HG02870 (cell line): ENCODE measurements around the gene CFAP46.
"Not testable (repeated sequence)": the region's sequence is repeated elsewhere in the genome, so short reads cannot be mapped to it uniquely, and the experiment has no call there.

ENCODE experiments used
- ATAC-seq: cut with Tn5 transposase; IDR thresholded peaks from one replicate; pipeline ENCODE4 v1.9.1; 2021; ENCODE audit warnings: mild to moderate bottlenecking, moderate library complexity; ENCODE audit not compliant: unreplicated experiment

CFAP46 gene

GRCh38 chr10:132810807-132811700 is 131.3 kb downstream of the CFAP46 start:
- ATAC-seq, result no peak

GRCh38 chr10:132810141-132810806 is 132.1 kb downstream of the CFAP46 start:
- no peak for ATAC-seq

GRCh38 chr10:132809232-132810140 is 132.9 kb downstream of the CFAP46 start:
- ATAC-seq, result no peak

GRCh38 chr10:132808383-132809231 is 133.8 kb downstream of the CFAP46 start:
- ATAC-seq, result no peak

- ATAC-seq, result no peak
These were observed 134.7 kb downstream of the CFAP46 start for GRCh38 chr10:132807621-132808049.

GRCh38 chr10:132806561-132807003 is 135.8 kb downstream of the CFAP46 start:
- ATAC-seq, result no peak

GRCh38 chr10:132806110-132806509 is 136.3 kb downstream of the CFAP46 start:
- no peak for ATAC-seq

- no peak for ATAC-seq
These were observed 136.8 kb downstream of the CFAP46 start for GRCh38 chr10:132805599-132805998.

- no peak for ATAC-seq
These were observed 137.5 kb downstream of the CFAP46 start for GRCh38 chr10:132804785-132805426.

GRCh38 chr10:132804287-132804686 is 138.1 kb downstream of the CFAP46 start:
- no peak for ATAC-seq

- no peak for ATAC-seq
These were observed 138.8 kb downstream of the CFAP46 start for GRCh38 chr10:132803416-132804210.

- no peak for ATAC-seq
These were observed 139.6 kb downstream of the CFAP46 start for GRCh38 chr10:132802694-132803320.

GRCh38 chr10:132802048-132802447 is 140.3 kb downstream of the CFAP46 start:
- ATAC-seq, result no peak

- ATAC-seq, result no peak
These were observed 142.5 kb downstream of the CFAP46 start for GRCh38 chr10:132799865-132800264.

GRCh38 chr10:132798876-132799275 is 143.5 kb downstream of the CFAP46 start:
- ATAC-seq, result no peak

- ATAC-seq, result no peak
These were observed 144.0 kb downstream of the CFAP46 start for GRCh38 chr10:132798403-132798802.

- not testable (repeated sequence) for ATAC-seq
These were observed 144.4 kb downstream of the CFAP46 start for GRCh38 chr10:132797986-132798385.

GRCh38 chr10:132796846-132797245 is 145.5 kb downstream of the CFAP46 start:
- ATAC-seq, result no peak
